ENCODE results near the gene TNFRSF14. TPM values are rescaled to one million over a fixed set of nuclear protein-coding genes. Genes with fewer than 3 reads are reported as not detected.

TNFRSF14 gene
- total RNA-seq, 1 donor = 135 TPM

GRCh38 chr1:2523191-2523890 lies 32.8 kb upstream of the TNFRSF14 start:
- no peak for DNase-seq (ENCODE audit: low read depth in 2 of 3, low spot score in 2 of 3)

- no peak for DNase-seq (ENCODE audit: low read depth in 2 of 3, low spot score in 2 of 3)
These were observed 32.1 kb upstream of the TNFRSF14 start for GRCh38 chr1:2523891-2524609.

- no peak for DNase-seq (ENCODE audit: low read depth in 2 of 3, low spot score in 2 of 3)
These were observed 30.6 kb upstream of the TNFRSF14 start for GRCh38 chr1:2525572-2525919.

GRCh38 chr1:2525920-2526823 lies 30.0 kb upstream of the TNFRSF14 start, which contains the start of gene PANK4:
PANK4 (minus strand) TSS chr1:2526596; CDS start chr1:2526587, 9 bp downstream.
- peak in 2 of 3 donors; percentile 91 to 93 for DNase-seq (ENCODE audit: low read depth in 2 of 3, low spot score in 2 of 3)

GRCh38 chr1:2526824-2527555 lies 29.2 kb upstream of the TNFRSF14 start:
- peak in 2 of 3 donors; percentile 51 to 53 for DNase-seq (ENCODE audit: low read depth in 2 of 3, low spot score in 2 of 3)

GRCh38 chr1:2527556-2527860 lies 28.7 kb upstream of the TNFRSF14 start:
- DNase-seq (ENCODE audit: low read depth in 2 of 3, low spot score in 2 of 3) = no peak

GRCh38 chr1:2528016-2528415 lies 28.2 kb upstream of the TNFRSF14 start:
- no peak for DNase-seq (ENCODE audit: low read depth in 2 of 3, low spot score in 2 of 3)

- DNase-seq (ENCODE audit: low read depth in 2 of 3, low spot score in 2 of 3) = no peak
These were observed 27.6 kb upstream of the TNFRSF14 start for GRCh38 chr1:2528611-2528965.

- DNase-seq (ENCODE audit: low read depth in 2 of 3, low spot score in 2 of 3) = peak in 2 of 3 donors; percentile 64 to 66
These were observed 27.0 kb upstream of the TNFRSF14 start for GRCh38 chr1:2528966-2529783.

GRCh38 chr1:2529784-2530512 lies 26.2 kb upstream of the TNFRSF14 start, which contains the start of gene HES5:
HES5 (minus strand) TSS chr1:2530263; CDS start chr1:2530164, 99 bp downstream.
- DNase-seq (ENCODE audit: low read depth in 2 of 3, low spot score in 2 of 3) = no peak

GRCh38 chr1:2530513-2531361 lies 25.4 kb upstream of the TNFRSF14 start:
- DNase-seq (ENCODE audit: low read depth in 2 of 3, low spot score in 2 of 3) = peak in 1 of 3 donors; percentile 47

- no peak for DNase-seq (ENCODE audit: low read depth in 2 of 3, low spot score in 2 of 3)
These were observed 23.5 kb upstream of the TNFRSF14 start for GRCh38 chr1:2532485-2533160.

- DNase-seq (ENCODE audit: low read depth in 2 of 3, low spot score in 2 of 3) = no peak
These were observed 22.8 kb upstream of the TNFRSF14 start for GRCh38 chr1:2533365-2533764.

- no peak for DNase-seq (ENCODE audit: low read depth in 2 of 3, low spot score in 2 of 3)
These were observed 21.9 kb upstream of the TNFRSF14 start for GRCh38 chr1:2534315-2534686.

- no peak for DNase-seq (ENCODE audit: low read depth in 2 of 3, low spot score in 2 of 3)
These were observed 21.3 kb upstream of the TNFRSF14 start for GRCh38 chr1:2534687-2535441.

- DNase-seq (ENCODE audit: low read depth in 2 of 3, low spot score in 2 of 3) = no peak
These were observed 20.7 kb upstream of the TNFRSF14 start for GRCh38 chr1:2535455-2535854.

- DNase-seq (ENCODE audit: low read depth in 2 of 3, low spot score in 2 of 3) = no peak
These were observed 20.2 kb upstream of the TNFRSF14 start for GRCh38 chr1:2535981-2536380.
